SKM-1 (cell line): ENCODE results near the gene HJURP.

Experiments
- DNase-seq: peaks from one replicate; lab custom pipeline; 2025; ENCODE audit not compliant: unreplicated experiment; lab: John Stamatoyannopoulos, UW

Gene HJURP

GRCh38 chr2:233815861-233816260, 38.5 kb downstream of the HJURP start:
- no peak for DNase-seq

GRCh38 chr2:233814056-233814835, 40.1 kb downstream of the HJURP start:
- DNase-seq, result no peak

DNA sequence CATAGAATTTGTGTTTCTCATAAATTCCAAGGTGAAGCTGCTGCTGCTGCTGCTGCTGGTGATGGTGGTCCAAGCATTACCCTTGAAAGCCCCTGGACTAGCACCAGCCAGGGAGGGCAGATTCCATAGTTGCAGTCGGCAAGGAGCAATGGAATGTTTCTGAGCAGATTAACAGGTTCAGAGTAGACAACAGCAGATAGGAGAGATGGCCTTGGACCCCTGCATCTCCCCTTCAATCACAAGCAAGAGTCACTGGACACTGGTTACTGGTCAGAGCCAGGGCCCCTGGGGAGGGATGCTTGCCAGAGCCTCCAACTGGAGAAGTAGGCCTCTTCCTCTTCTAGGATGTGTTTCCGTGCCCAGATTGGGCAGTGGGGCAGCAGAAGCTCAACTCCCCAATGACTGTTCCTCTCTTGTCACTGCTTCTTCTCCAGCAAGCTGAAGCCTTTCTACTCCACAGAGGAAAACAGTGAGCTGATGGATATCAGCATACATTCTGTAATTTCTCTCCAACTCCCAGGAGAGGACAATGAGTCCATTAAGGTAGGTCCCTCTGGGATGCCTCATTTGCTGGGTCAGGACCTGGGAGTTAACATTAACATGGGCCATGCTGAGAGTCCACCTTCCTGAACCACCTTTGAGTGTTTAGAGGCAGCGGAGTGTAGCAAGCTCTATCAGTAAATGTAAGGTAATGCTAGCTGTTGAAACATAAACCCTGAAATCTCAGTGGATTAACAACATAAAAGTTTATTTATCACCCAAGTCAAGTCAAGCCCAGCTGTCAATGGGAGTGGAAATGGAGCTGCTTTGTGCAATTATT, 40.9 kb downstream of the HJURP start:
- no peak for DNase-seq

GRCh38 chr2:233811732-233812131, 42.6 kb downstream of the HJURP start:
- no peak for DNase-seq

DNA sequence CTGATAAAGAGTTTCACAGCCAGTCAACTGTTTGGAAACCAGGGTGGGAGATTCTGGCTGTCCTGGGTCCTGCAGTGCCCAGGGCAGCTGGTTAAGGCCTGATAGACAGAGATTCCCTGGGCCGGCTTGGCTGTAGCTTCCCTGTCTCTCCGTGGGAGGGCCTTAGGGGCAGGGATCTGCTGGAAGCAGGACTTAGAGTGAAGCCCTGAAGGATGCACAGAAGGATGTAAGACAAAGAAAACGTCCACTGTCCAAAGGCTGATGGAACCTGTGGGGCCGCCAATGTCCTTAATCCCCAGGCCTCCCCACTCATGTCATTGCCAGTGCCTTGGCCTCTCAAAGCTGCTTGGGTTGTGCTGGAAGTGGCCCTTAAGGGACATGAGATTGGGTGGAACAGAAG, 43.2 kb downstream of the HJURP start:
- DNase-seq, result no peak

- no peak for DNase-seq
Measured at GRCh38 chr2:233810385-233810784, 44.0 kb downstream of the HJURP start.

DNA sequence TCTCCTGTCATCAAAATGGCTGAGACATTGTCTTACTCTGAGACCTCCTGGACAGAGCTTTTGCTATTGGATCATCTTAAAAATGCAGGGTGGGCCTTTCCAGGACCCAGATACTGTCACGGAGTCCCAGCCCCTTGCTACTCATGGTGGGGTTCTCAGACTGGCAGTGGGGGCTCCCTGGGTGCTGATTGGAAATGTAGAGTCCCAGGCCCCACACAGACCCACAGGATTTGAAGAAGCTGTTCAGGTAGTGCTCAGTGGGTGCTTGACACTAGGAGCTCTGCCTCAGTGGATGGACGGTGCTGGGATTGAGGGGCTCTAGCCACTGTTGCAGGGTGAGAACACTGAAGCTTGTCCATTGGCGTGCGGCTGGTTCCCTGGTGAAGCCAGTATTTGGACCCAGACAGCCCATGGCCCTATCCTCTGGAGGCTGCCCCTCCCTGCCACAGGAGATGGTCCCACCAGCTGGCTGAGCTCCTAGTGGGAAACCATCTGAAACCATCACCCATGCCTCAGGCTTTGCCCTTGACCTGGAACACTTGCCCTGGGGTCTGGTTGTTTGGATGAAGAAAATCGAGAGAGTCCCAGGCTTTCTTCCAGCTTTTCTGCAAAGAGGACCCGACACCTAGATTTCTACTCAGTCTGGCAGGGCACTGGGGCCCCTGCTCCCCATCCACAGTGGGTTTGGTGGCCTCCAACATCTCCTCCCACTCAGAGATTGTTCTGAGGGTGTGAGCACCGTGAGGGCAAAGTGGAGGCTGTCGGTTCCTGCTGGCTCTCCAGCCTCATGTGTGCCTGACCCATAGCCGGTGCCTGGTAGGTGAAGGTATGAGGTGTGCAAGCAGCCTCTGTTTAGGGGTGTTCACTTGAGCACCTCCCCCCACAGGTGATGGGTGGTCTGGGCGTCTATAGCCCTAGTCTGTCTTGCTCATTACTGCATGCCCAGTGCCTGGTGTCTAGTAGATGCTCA, 46.1 kb downstream of the HJURP start:
- DNase-seq, result no peak

DNA sequence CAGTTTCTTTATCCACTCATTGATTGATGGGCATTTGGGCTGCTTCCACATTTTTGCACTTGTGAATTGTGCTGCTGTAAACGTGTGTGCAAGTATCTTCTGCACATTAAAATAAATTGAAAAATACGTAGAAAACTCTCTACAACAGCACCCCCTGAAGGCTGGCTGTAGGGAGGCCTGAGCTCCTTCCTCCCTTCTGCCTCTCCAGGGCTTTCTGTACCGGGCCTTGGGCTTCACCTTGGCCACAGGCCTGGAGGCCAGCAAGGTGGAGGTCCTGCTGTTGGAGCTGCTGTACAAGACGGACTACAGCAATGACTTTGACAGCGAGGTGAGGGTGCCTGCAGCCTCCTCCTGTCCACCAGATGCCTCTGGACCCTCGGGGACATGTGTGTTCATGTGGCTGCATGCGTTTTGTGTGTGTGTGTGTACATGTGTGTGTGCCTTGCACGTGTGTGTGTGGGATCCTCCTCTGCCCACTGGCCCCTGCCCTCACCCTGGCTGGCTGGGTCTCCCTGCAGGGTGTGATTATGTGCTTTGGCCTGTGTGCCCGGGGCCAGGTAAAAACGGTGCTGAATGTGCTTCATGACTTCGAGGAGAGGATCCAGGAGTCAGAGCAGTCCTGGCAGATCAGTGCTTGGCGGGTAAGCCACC, 47.0 kb downstream of the HJURP start:
- DNase-seq, result no peak

- no peak for DNase-seq
Measured at GRCh38 chr2:233803994-233804393, 50.3 kb downstream of the HJURP start.

- DNase-seq, result no peak
Measured at GRCh38 chr2:233803292-233803911, 50.9 kb downstream of the HJURP start.

- no peak for DNase-seq
Measured at GRCh38 chr2:233802132-233802815, 52.1 kb downstream of the HJURP start.

DNA sequence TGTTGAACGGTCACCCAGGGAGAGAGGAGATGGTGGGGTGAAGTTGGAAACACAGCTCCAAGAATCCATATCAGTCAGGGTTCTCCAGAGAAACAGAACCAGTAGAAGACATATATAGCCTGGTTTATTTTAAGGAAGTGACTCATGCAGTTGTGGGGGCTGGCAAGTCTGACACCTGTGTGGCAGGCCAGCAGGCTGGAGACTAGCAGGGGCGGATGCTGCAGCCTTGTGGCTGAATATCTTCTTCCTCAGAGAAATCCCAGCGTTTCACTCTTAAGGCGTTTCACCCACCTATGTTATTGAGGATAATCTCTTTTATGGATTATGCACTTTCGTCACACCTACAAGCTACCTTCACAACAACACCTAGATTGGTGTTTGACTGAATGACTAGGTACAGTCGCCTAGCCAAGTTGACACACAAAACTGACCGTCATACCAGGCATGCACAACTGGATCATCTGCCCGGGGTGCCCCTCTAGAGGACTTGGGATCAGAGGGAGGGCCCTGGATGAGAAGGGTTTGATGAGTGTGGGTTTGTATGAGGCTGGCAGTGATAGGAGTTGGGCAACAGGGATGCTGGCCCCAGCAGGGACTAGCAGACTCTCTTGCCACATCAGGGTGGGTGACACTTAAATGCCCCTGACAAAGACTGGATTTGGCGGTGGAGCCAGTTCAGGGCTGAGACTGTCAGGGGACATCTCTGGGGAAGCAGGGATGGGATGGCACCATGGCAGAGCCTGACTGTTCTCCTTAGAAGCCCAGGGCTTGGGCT, 52.8 kb downstream of the HJURP start:
- DNase-seq, result no peak

GRCh38 chr2:233800208-233800607, 54.1 kb downstream of the HJURP start:
- no peak for DNase-seq

DNA sequence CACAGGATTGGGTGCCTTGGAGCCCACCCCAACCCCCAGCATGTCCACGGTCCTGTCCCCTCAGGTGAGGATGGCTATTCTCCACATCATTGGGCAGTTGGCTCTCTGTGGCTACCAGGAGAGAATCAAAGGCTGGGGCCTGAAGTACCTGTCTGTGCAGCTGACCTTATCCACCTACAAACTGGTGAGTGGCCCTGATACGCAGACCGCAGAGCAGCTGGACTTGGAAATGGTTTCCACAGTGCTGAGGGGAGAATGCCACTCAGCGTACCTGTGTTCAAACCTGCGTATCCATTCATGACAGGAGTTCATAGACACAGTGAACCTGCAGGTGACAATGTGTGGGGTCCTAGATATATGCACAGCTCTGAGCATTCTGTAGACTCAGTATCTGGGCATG, 54.6 kb downstream of the HJURP start:
- no peak for DNase-seq

- DNase-seq, result no peak
Measured at GRCh38 chr2:233799087-233799665, 55.2 kb downstream of the HJURP start.

GRCh38 chr2:233798335-233799086, 55.8 kb downstream of the HJURP start:
- DNase-seq, result no peak

- no peak for DNase-seq
Measured at GRCh38 chr2:233796254-233796653, 58.1 kb downstream of the HJURP start.

DNA sequence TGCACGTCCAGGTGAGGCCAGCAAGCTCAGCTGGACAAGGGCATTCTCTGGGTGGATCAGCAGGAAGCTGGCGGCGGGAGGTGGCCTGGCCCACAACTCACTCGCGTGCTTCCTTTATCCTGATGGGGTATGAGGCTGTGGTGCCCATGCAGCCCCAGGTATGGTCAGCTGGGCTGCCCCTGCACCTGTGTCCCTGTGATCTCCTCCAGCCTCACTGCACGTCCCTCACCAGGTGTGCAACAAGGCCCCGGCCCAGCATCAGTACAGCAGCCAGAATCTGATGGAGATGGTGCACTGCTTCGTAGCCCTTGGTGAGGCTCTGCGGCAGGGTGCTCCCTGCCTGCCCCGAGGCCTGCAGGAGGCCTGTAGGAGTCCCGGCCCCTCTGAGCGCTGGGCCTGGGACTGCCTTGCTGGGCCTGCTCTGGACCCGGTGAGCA, 58.6 kb downstream of the HJURP start:
- DNase-seq, result no peak
